HCT116 (cell line): ENCODE results near the gene FADS1. TPM values are rescaled to one million over a fixed set of nuclear protein-coding genes. Genes with fewer than 3 reads are reported as not detected.

Experiments
- ATAC-seq: fragments of 200-7000 bp; cut with Tn5 transposase; 2 replicates; pipeline ENCODE4 v1.9.1; 2020; ENCODE audit warnings: mild to moderate bottlenecking, moderate library complexity
- BruUV-seq: library from RNA; stranded (reverse); fragments of 400-500 nt; replicated peaks from 2 replicates; lab custom pipeline; 2021; lab: Mats Ljungman, UMichigan
- CTCF ChIA-PET: fragments of 300-600 bp; sonication (Branson Sonifier 250); formaldehyde crosslinking; loops from one replicate; lab custom pipeline; 2021; ENCODE audit warnings: antibody characterized with exemption; lab: Charles Lee
- POLR2A ChIA-PET: fragments of 300-600, 350-600 bp; sonication (Branson Sonifier 250); formaldehyde crosslinking; loops from one replicate; lab custom pipeline; 2021; ENCODE audit warnings: antibody characterized with exemption; lab: Charles Lee
- RAD21 ChIA-PET, 2 experiments: fragments of 300-600 bp; sonication (Branson Sonifier 250); formaldehyde crosslinking; loops; one replicate each; lab custom pipeline; 2023; ENCODE audit warnings: low total read pairs in 2 of 2; ENCODE audit not compliant: uncharacterized antibody in 2 of 2, unreplicated experiment in 2 of 2, low non-redundant PET in 1 of 2; lab: Charles Lee
- DNase-seq: peaks from one replicate; pipeline ENCODE4 v3.0.0-alpha.2; 2010; ENCODE audit warnings: low read depth, low spot score
- H2AFZ ChIP-seq: fragments of 200-600 bp; shearing (Covaris generic), sonication (generic); 2 replicates; pipeline ENCODE4 v1.6.1; 2017; ENCODE audit warnings: low read depth, mixed run types, mixed read lengths, antibody characterized with exemption, low read length; ENCODE audit not compliant: poor library complexity, severe bottlenecking
- H3K27ac ChIP-seq: 2 replicates; pipeline ENCODE4 v1.5.1; 2012; ENCODE audit warnings: low read depth, low read length
- H3K27me3 ChIP-seq: fragments of 200-600 bp; sonication (generic); 2 replicates; pipeline ENCODE4 v1.6.1; 2016; ENCODE audit warnings: mixed run types, low read length, mixed read lengths; ENCODE audit not compliant: insufficient read depth
- H3K36me3 ChIP-seq, 2 experiments: fragments of 200-500 bp in 1 of 2; fragments of 200-600 bp in 1 of 2; sonication (Bioruptor generic) in 1 of 2; sonication (generic) in 1 of 2; 2 replicates each; pipeline versions ENCODE4 v1.5.1 to v1.6.1; 2014 to 2016; ENCODE audit warnings: low read length in 2 of 2, inconsistent platforms in 1 of 2, mixed read lengths in 1 of 2, mixed run types in 1 of 2; ENCODE audit not compliant: insufficient read depth in 2 of 2, control insufficient read depth in 1 of 2
- H3K4me1 ChIP-seq, 2 experiments: fragments of 200-600 bp in 1 of 2; sonication (generic) in 1 of 2; 2 replicates each; pipeline versions ENCODE4 v1.5.1 to v1.6.1; 2012 to 2017; ENCODE audit warnings: low read length in 2 of 2, inconsistent platforms in 1 of 2, mild to moderate bottlenecking in 1 of 2, mixed read lengths in 1 of 2, mixed run types in 1 of 2, moderate library complexity in 1 of 2; ENCODE audit not compliant: insufficient read depth in 2 of 2, control insufficient read depth in 1 of 2
- H3K4me2 ChIP-seq: fragments of 200-600 bp; sonication (generic); 2 replicates; pipeline ENCODE4 v1.6.1; 2017; ENCODE audit warnings: mixed run types, low read length, mixed read lengths
- H3K4me3 ChIP-seq, 2 experiments: fragments of 200-600 bp in 1 of 2; sonication (generic) in 1 of 2; replicated peaks in 1 of 2; 2 replicates each; pipeline ENCODE4 v1.5.1; 2011 to 2016; ENCODE audit warnings: low read length in 2 of 2, control low read depth in 1 of 2, low read depth in 1 of 2, mild to moderate bottlenecking in 1 of 2, mixed read lengths in 1 of 2, mixed run types in 1 of 2
- H3K79me2 ChIP-seq: fragments of 200-600 bp; sonication (generic); 2 replicates; pipeline ENCODE4 v1.6.1; 2017; ENCODE audit warnings: mild to moderate bottlenecking, mixed run types, low read length, moderate library complexity, mixed read lengths; ENCODE audit not compliant: insufficient read depth
- H3K9ac ChIP-seq: fragments of 200-600 bp; sonication (generic); 2 replicates; pipeline ENCODE4 v1.6.1; 2016; ENCODE audit warnings: low read length, mixed read lengths
- H3K9me2 ChIP-seq: fragments of 200-600 bp; sonication (generic), shearing (Covaris generic); 2 replicates; pipeline ENCODE4 v1.6.1; 2017; ENCODE audit warnings: mixed run types, mild to moderate bottlenecking, moderate library complexity; ENCODE audit not compliant: insufficient read depth
- H3K9me3 ChIP-seq, 2 experiments: fragments of 200-500 bp in 1 of 2; fragments of 200-600 bp in 1 of 2; sonication (Bioruptor generic) in 1 of 2; sonication (generic) in 1 of 2; 2 replicates each; pipeline ENCODE4 v1.6.1; 2014 to 2017; ENCODE audit warnings: low read length in 2 of 2, mixed read lengths in 2 of 2, inconsistent platforms in 1 of 2, low read depth in 1 of 2, mild to moderate bottlenecking in 1 of 2, mixed run types in 1 of 2, moderate library complexity in 1 of 2; ENCODE audit not compliant: control insufficient read depth in 1 of 2, insufficient read depth in 1 of 2
- H4K20me1 ChIP-seq: fragments of 200-600 bp; sonication (generic), shearing (Covaris generic); 2 replicates; pipeline ENCODE4 v1.6.1; 2017; ENCODE audit warnings: mixed run types, mild to moderate bottlenecking, moderate library complexity; ENCODE audit not compliant: insufficient read depth
- ATF3 ChIP-seq: IDR thresholded peaks from 2 replicates; pipeline ENCODE4 v1.6.1; 2012
- CBX3 ChIP-seq: IDR thresholded peaks from 2 replicates; pipeline ENCODE4 v1.6.1; 2012; ENCODE audit warnings: low read depth
- CEBPB ChIP-seq: IDR thresholded peaks from 2 replicates; pipeline ENCODE4 v1.6.1; 2012; ENCODE audit warnings: low read depth
- EGR1 ChIP-seq: IDR thresholded peaks from 2 replicates; pipeline ENCODE4 v1.6.1; 2012; ENCODE audit warnings: low read depth
- ELF1 ChIP-seq: IDR thresholded peaks from 2 replicates; pipeline ENCODE4 v1.6.1; 2012; ENCODE audit warnings: low read depth, borderline replicate concordance
- EZH2 ChIP-seq: fragments of 200-600 bp; sonication (generic); IDR thresholded peaks from 2 replicates; pipeline ENCODE4 v1.6.1; 2017; ENCODE audit warnings: antibody characterized with exemption, mixed run types
- EZH2phosphoT487 ChIP-seq: fragments of 200-600 bp; IDR thresholded peaks from 2 replicates; pipeline ENCODE4 v1.6.1; 2018; ENCODE audit warnings: antibody characterized with exemption, borderline replicate concordance
- FOSL1 ChIP-seq: IDR thresholded peaks from 2 replicates; pipeline ENCODE4 v1.6.1; 2012; ENCODE audit warnings: low read depth
- JUND ChIP-seq: IDR thresholded peaks from 2 replicates; pipeline ENCODE4 v1.6.1; 2012
- POLR2A ChIP-seq: IDR thresholded peaks from 2 replicates; pipeline ENCODE4 v1.7.0; 2011; ENCODE audit warnings: borderline replicate concordance; ENCODE audit not compliant: insufficient read depth, insufficient read length; ENCODE audit errors: extremely low read depth
- RAD21 ChIP-seq: IDR thresholded peaks from 2 replicates; pipeline ENCODE4 v1.6.1; 2012; ENCODE audit warnings: low read depth, mild to moderate bottlenecking
- REST ChIP-seq: IDR thresholded peaks from 2 replicates; pipeline ENCODE4 v1.6.1; 2012; ENCODE audit warnings: low read depth
- SP1 ChIP-seq: IDR thresholded peaks from 2 replicates; pipeline ENCODE4 v1.6.1; 2012; ENCODE audit warnings: low read depth
- SRF ChIP-seq: IDR thresholded peaks from 2 replicates; pipeline ENCODE4 v1.6.1; 2012; ENCODE audit warnings: low read depth
- YY1 ChIP-seq: IDR thresholded peaks from 2 replicates; pipeline ENCODE4 v1.6.1; 2011; ENCODE audit warnings: low read length, low read depth, moderate library complexity, mild to moderate bottlenecking; ENCODE audit not compliant: insufficient replicate concordance; ENCODE audit errors: extremely low read depth
- ZFX ChIP-seq: fragments of 450-650 bp; IDR thresholded peaks from 2 replicates; pipeline ENCODE4 v1.6.1; 2017
- ZNF274 ChIP-seq: fragments of 200-500 bp; sonication (Bioruptor generic); IDR thresholded peaks from 2 replicates; pipeline ENCODE4 v1.6.1; 2014; ENCODE audit warnings: mild to moderate bottlenecking, low read depth, low read length, inconsistent platforms
- intact Hi-C: fragments of 100-400 bp; cut with micrococcal nuclease; formaldehyde crosslinking; loops from 2 replicates; pipeline ENCODE4 v1.10.0; 2022
- total RNA-seq: library from RNA; stranded (reverse); gene quantifications from one replicate; pipeline ENCODE4 v1.2.1, GENCODE V29; 2021; ENCODE audit not compliant: unreplicated experiment
- TF ChIP-seq, protein P1 (sequence below): IDR thresholded peaks from 2 replicates; pipeline ENCODE4 v1.6.1; 2011; ENCODE audit warnings: mild to moderate bottlenecking, low read length, moderate library complexity; ENCODE audit not compliant: insufficient replicate concordance; ENCODE audit errors: extremely low read depth
- TF ChIP-seq, protein P2 (sequence below): IDR thresholded peaks from 2 replicates; pipeline ENCODE4 v1.6.1; 2012

The FADS1 gene
- total RNA-seq, 1 experiment from 2014 or later: 56.6 TPM

DNA sequence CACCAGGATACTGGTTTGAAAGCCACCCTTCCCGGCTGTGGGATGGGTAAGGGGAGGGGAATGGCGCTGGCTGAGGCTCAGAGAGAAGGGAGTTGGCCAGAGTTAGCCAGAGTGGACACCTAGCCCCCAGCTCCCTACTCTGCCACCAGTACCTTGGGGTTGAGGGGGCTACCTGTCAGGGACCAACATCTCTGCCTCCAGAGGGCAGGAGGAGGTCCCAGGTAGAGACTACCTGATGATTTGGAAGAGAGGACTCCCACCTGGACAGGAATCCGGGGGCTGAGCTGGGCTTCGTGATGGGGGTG lies 60.7 kb downstream of the FADS1 start (continued):
- TF ChIP-seq EGR1: no peak

DNA sequence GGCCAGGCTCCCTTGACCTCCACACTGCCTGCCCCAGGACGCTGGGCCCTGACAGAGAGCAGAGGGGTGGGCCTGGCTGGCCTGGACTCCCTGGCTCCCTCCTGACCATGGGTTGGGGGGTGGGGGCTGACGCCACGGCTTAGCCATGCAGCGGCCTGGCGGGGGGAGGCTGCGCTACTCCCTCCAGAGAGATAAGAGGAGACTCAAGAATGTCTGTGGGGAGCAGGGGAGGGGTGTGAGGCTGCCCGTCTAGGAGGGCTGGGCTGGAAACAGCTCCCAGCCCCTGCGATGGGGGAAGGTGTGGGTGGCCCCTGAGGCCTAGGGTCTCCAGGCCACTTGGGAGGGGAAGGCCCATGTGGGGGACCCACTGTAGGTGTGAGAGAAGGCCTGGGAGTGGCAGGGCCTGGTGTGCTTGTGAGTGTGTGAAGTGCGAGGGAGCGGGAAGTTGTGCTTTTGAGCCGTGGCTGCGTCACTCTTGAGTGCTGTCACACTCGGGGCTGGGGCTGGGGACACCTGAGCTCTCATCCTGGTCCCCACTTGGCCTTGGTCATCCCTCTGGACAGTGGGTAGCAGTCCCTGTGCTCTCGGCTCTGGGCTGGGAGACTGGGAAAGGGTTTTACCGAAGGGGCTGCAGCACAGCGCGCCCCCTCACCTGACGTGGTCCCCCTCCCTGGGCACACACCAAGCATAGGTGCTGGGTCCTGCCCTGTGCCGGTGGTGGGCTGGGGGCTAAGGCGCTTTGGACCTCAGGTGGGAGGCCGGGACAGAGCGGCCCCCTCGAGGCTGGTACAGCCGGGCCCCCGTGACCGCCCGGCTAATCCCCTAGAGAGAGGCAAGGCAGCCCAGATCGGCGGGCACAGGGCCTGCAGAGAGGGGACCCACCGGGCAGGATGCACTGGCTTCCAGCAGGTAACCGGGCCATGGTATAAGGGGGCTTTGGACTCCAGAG lies 62.0 kb downstream of the FADS1 start:
- Histone ChIP-seq H3K9me2 (no peaks in the 10 kb centered on the region), H3K9me3 (no peaks in the 10 kb centered on the region), H3K4me1 (peaks cover 32 to 78% of the 10 kb centered on the region in 2 experiments), H3K36me3 (no peaks in the 10 kb centered on the region), H3K27ac (peak overlapping the region; percentile 84), H3K4me2 (peak overlapping the region; percentile 99), H3K27me3 (no peaks in the 10 kb centered on the region), H3K9ac (peak overlapping the region; percentile 60; the same call in 1 of the 2 replicates), H3K79me2 (peaks cover 61% of the 10 kb centered on the region; the same call in 1 of the 2 replicates), H2AFZ (no peak overlapping the region), H3K4me3 (no peak overlapping the region; a peak in 1 of 4 replicates), H4K20me1 (no peaks in the 10 kb centered on the region)
- no peak for DNase-seq
- ChIA-PET POLR2A (no interaction called here), RAD21 (no interaction called here), CTCF (no interaction called here)
- BruUV-seq: no TSS peak
- intact Hi-C loops: no loop called here
- TF ChIP-seq YY1: no peak
- TF ChIP-seq EZH2: no peak
- no peak for TF ChIP-seq FOSL1
- TF ChIP-seq ELF1: no peak
- no peak for TF ChIP-seq JUND
- TF ChIP-seq CEBPB: no peak
- TF ChIP-seq REST: no peak
- TF ChIP-seq ATF3: no peak
- TF ChIP-seq CBX3: no peak
- TF ChIP-seq, protein P1, sequence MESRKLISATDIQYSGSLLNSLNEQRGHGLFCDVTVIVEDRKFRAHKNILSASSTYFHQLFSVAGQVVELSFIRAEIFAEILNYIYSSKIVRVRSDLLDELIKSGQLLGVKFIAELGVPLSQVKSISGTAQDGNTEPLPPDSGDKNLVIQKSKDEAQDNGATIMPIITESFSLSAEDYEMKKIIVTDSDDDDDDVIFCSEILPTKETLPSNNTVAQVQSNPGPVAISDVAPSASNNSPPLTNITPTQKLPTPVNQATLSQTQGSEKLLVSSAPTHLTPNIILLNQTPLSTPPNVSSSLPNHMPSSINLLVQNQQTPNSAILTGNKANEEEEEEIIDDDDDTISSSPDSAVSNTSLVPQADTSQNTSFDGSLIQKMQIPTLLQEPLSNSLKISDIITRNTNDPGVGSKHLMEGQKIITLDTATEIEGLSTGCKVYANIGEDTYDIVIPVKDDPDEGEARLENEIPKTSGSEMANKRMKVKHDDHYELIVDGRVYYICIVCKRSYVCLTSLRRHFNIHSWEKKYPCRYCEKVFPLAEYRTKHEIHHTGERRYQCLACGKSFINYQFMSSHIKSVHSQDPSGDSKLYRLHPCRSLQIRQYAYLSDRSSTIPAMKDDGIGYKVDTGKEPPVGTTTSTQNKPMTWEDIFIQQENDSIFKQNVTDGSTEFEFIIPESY: no peak
- TF ChIP-seq EZH2phosphoT487: no peak
- no peak for TF ChIP-seq POLR2A
- no peak for TF ChIP-seq RAD21
- no peak for TF ChIP-seq SRF
- TF ChIP-seq ZFX: no peak
- no peak for TF ChIP-seq SP1
- no peak for TF ChIP-seq EGR1
- TF ChIP-seq, protein P2, sequence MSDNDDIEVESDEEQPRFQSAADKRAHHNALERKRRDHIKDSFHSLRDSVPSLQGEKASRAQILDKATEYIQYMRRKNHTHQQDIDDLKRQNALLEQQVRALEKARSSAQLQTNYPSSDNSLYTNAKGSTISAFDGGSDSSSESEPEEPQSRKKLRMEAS: no peak
- TF ChIP-seq ZNF274: no peak
- no peak for ATAC-seq
